ENCODE measurements around the gene OXER1.
A peak's percentile ranks its signal among the peaks of the same experiment; 100 is the strongest.

Gene OXER1

GRCh38 chr2:42800461-42800962 is 36.6 kb upstream of the OXER1 start:
- Mint-ChIP-seq H3K4me3 (no peak overlapping the region), H3K27me3 (no peaks in the 10 kb centered on the region), H3K9me3 (no peaks in the 10 kb centered on the region), H3K4me1 (peaks cover 11% of the 10 kb centered on the region), H3K27ac (no peak overlapping the region), H3K36me3 (peaks cover 5% of the 10 kb centered on the region)
- DNase-seq (ENCODE audit: low spot score in 2 of 2) (no peak), ATAC-seq (ENCODE audit: low read depth) (no peak)

GRCh38 chr2:42799881-42800280 is 35.9 kb upstream of the OXER1 start:
- ATAC-seq (ENCODE audit: low read depth) (no peak), DNase-seq (ENCODE audit: low spot score in 2 of 2) (peak in 1 of 2 donors; percentile 2)
- no peaks in the 10 kb centered on the region for H3K27me3 Mint-ChIP-seq
- H3K27ac Mint-ChIP-seq = no peak overlapping the region
- peaks cover 15% of the 10 kb centered on the region for H3K4me1 Mint-ChIP-seq
- H3K36me3 Mint-ChIP-seq = peaks cover 5% of the 10 kb centered on the region
- H3K9me3 Mint-ChIP-seq = no peaks in the 10 kb centered on the region
- no peak overlapping the region for H3K4me3 Mint-ChIP-seq

GRCh38 chr2:42797281-42797680 is 33.3 kb upstream of the OXER1 start:
- Mint-ChIP-seq H3K9me3 (no peaks in the 10 kb centered on the region), H3K4me1 (peaks cover 31% of the 10 kb centered on the region), H3K36me3 (peaks cover 5% of the 10 kb centered on the region), H3K27ac (no peak overlapping the region), H3K4me3 (no peak overlapping the region), H3K27me3 (no peaks in the 10 kb centered on the region)
- ATAC-seq (ENCODE audit: low read depth) = no peak
- peak in 1 of 2 donors; percentile 6 for DNase-seq (ENCODE audit: low spot score in 2 of 2)

- DNase-seq (ENCODE audit: low spot score in 2 of 2) (no peak), ATAC-seq (ENCODE audit: low read depth) (no peak)
- Mint-ChIP-seq H3K27ac (peak overlapping the region; percentile 87), H3K4me1 (peaks cover 34% of the 10 kb centered on the region), H3K4me3 (peak overlapping the region; percentile 68), H3K36me3 (peaks cover 5% of the 10 kb centered on the region), H3K9me3 (no peaks in the 10 kb centered on the region), H3K27me3 (no peaks in the 10 kb centered on the region)
These were observed 32.7 kb upstream of the OXER1 start for GRCh38 chr2:42796427-42797248.

- DNase-seq (ENCODE audit: low spot score in 2 of 2) = no peak
- Mint-ChIP-seq H3K36me3 (peaks cover 5% of the 10 kb centered on the region), H3K27ac (peak overlapping the region; percentile 87), H3K9me3 (no peaks in the 10 kb centered on the region), H3K4me3 (peak overlapping the region; percentile 58), H3K4me1 (peaks cover 41% of the 10 kb centered on the region), H3K27me3 (no peaks in the 10 kb centered on the region)
- ATAC-seq (ENCODE audit: low read depth) = no peak
These were observed 31.9 kb upstream of the OXER1 start for GRCh38 chr2:42795841-42796301.

GRCh38 chr2:42795275-42795674 is 31.3 kb upstream of the OXER1 start:
- peak; percentile 15 for ATAC-seq (ENCODE audit: low read depth)
- no peaks in the 10 kb centered on the region for H3K9me3 Mint-ChIP-seq
- H3K36me3 Mint-ChIP-seq = peaks cover 2% of the 10 kb centered on the region
- peaks cover 41% of the 10 kb centered on the region for H3K4me1 Mint-ChIP-seq
- H3K4me3 Mint-ChIP-seq = peak overlapping the region; percentile 58
- DNase-seq (ENCODE audit: low spot score in 2 of 2) = no peak
- no peaks in the 10 kb centered on the region for H3K27me3 Mint-ChIP-seq
- H3K27ac Mint-ChIP-seq = peak overlapping the region; percentile 87

- ATAC-seq (ENCODE audit: low read depth) (peak; percentile 17), DNase-seq (ENCODE audit: low spot score in 2 of 2) (no peak)
- Mint-ChIP-seq H3K27ac (peak overlapping the region; percentile 87), H3K9me3 (no peaks in the 10 kb centered on the region), H3K4me3 (peak overlapping the region; percentile 85), H3K36me3 (no peaks in the 10 kb centered on the region), H3K27me3 (no peaks in the 10 kb centered on the region), H3K4me1 (peaks cover 41% of the 10 kb centered on the region)
These were observed 30.5 kb upstream of the OXER1 start for GRCh38 chr2:42794271-42795046.

GRCh38 chr2:42793334-42794270 is 29.7 kb upstream of the OXER1 start:
- ATAC-seq (ENCODE audit: low read depth) (peak; percentile 3), DNase-seq (ENCODE audit: low spot score in 2 of 2) (no peak)
- H3K9me3 Mint-ChIP-seq = no peaks in the 10 kb centered on the region
- peak overlapping the region; percentile 87 for H3K27ac Mint-ChIP-seq
- H3K4me3 Mint-ChIP-seq = peak overlapping the region; percentile 85
- H3K27me3 Mint-ChIP-seq = no peaks in the 10 kb centered on the region
- H3K4me1 Mint-ChIP-seq = peaks cover 41% of the 10 kb centered on the region
- H3K36me3 Mint-ChIP-seq = no peaks in the 10 kb centered on the region

- Mint-ChIP-seq H3K36me3 (no peaks in the 10 kb centered on the region), H3K4me3 (peak within 1 kb of the TSS; percentile 85), H3K27ac (peak within 1 kb of the TSS; percentile 87), H3K27me3 (no peaks in the 10 kb centered on the region), H3K9me3 (no peaks in the 10 kb centered on the region), H3K4me1 (peaks cover 41% of the 10 kb centered on the region)
- peak; percentile 55 for ATAC-seq (ENCODE audit: low read depth)
- DNase-seq (ENCODE audit: low spot score in 2 of 2) = peak in 1 of 2 donors; percentile 48
These were observed 28.8 kb upstream of the OXER1 start, which contains the start of gene HAAO for GRCh38 chr2:42792583-42793333. TSS of gene HAAO (minus strand) at chr2:42792583. CDS start at chr2:42792536, 47 bp downstream.

- Mint-ChIP-seq H3K9me3 (no peaks in the 10 kb centered on the region), H3K4me3 (peak overlapping the region; percentile 85), H3K27me3 (no peaks in the 10 kb centered on the region), H3K4me1 (peaks cover 41% of the 10 kb centered on the region), H3K27ac (peak overlapping the region; percentile 87), H3K36me3 (no peaks in the 10 kb centered on the region)
- peak; percentile 68 for ATAC-seq (ENCODE audit: low read depth)
- peak in 1 of 2 donors; percentile 46 for DNase-seq (ENCODE audit: low spot score in 2 of 2)
These were observed 28.2 kb upstream of the OXER1 start for GRCh38 chr2:42792087-42792582.

GRCh38 chr2:42791606-42792005 is 27.7 kb upstream of the OXER1 start:
- H3K27ac Mint-ChIP-seq = peak overlapping the region; percentile 87
- ATAC-seq (ENCODE audit: low read depth) = no peak
- H3K36me3 Mint-ChIP-seq = no peaks in the 10 kb centered on the region
- H3K4me1 Mint-ChIP-seq = peaks cover 41% of the 10 kb centered on the region
- H3K27me3 Mint-ChIP-seq = no peaks in the 10 kb centered on the region
- DNase-seq (ENCODE audit: low spot score in 2 of 2) = no peak
- H3K9me3 Mint-ChIP-seq = no peaks in the 10 kb centered on the region
- H3K4me3 Mint-ChIP-seq = peak overlapping the region; percentile 85

- H3K4me3 Mint-ChIP-seq = no peak overlapping the region
- no peaks in the 10 kb centered on the region for H3K27me3 Mint-ChIP-seq
- H3K4me1 Mint-ChIP-seq = peaks cover 27% of the 10 kb centered on the region
- H3K9me3 Mint-ChIP-seq = no peaks in the 10 kb centered on the region
- ATAC-seq (ENCODE audit: low read depth) = no peak
- H3K36me3 Mint-ChIP-seq = no peaks in the 10 kb centered on the region
- no peak for DNase-seq (ENCODE audit: low spot score in 2 of 2)
- H3K27ac Mint-ChIP-seq = no peak overlapping the region
These were observed 25.8 kb upstream of the OXER1 start for GRCh38 chr2:42789751-42790150.

Data from memory B cell (primary cell).